Measurements from ENCODE around the gene PCDHGB6. TPM values are rescaled to one million over a fixed set of nuclear protein-coding genes. Genes with fewer than 3 reads are reported as not detected.
"Not testable (repeated sequence)": the region's sequence is repeated elsewhere in the genome, so short reads cannot be mapped to it uniquely, and the experiment has no call there.

Gene PCDHGB6
- total RNA-seq, 3 donors from 2014 or later (not counting 1 experiment from before 2014, with no cell fraction given), result 2.1 to 5.9 (median 2.9) TPM

DNA sequence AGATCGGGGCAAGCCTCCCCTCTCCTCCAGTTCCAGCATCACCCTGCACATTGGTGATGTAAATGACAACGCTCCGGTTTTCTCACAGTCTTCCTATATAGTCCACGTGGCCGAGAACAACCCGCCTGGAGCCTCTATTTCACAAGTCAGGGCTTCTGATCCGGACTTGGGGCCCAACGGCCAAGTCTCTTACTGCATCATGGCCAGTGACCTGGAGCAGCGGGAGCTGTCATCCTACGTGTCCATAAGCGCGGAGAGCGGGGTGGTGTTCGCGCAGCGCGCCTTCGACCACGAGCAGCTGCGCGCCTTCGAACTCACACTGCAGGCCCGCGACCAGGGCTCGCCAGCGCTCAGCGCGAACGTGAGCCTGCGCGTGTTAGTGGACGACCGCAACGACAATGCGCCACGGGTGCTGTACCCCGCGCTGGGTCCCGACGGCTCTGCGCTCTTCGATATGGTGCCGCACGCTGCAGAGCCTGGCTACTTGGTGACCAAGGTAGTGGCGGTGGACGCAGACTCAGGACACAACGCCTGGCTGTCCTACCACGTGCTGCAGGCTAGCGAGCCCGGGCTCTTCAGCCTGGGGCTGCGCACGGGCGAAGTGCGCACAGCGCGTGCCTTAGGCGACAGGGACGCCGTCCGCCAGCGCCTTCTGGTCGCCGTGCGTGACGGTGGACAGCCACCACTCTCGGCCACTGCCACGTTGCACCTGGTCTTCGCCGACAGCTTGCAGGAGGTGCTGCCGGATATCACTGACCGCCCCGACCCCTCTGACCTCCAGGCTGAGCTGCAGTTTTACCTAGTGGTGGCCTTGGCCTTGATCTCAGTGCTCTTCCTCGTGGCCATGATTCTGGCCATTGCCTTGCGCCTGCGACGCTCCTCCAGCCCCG, 18.4 kb upstream of the PCDHGB6 start:
- H3K4me1 Mint-ChIP-seq, result no peaks in the 10 kb centered on the region
- intact Hi-C loops (cut with micrococcal nuclease), result loop anchor here (5.0 kb wide), 1 partner anchor 33 kb away; the partner anchor contains the start of gene PCDHGA11
- H3K27ac Mint-ChIP-seq, result no peak overlapping the region
- no peak overlapping the region for H3K27ac ChIP-seq (ENCODE audit: low read length)
- H3K4me1 ChIP-seq (ENCODE audit: control insufficient read depth, insufficient read depth, low read length), result no peaks in the 10 kb centered on the region
- H3K9me3 Mint-ChIP-seq, result peaks cover 0 to 8% of the 10 kb centered on the region in 2 donors
- ATAC-seq (no peak), DNase-seq (no peak)
- H3K4me3 ChIP-seq (ENCODE audit: low read length), result no peak overlapping the region
- no peaks in the 10 kb centered on the region for H3K36me3 ChIP-seq (ENCODE audit: control insufficient read depth, insufficient read depth, low read length)
- peaks cover 44% of the 10 kb centered on the region for H3K9me3 ChIP-seq (ENCODE audit: control insufficient read depth, insufficient read depth, low read length)
- H3K4me3 Mint-ChIP-seq, result no peak overlapping the region
- peaks cover 7% of the 10 kb centered on the region for H3K36me3 Mint-ChIP-seq
- TF ChIP-seq, protein P1, sequence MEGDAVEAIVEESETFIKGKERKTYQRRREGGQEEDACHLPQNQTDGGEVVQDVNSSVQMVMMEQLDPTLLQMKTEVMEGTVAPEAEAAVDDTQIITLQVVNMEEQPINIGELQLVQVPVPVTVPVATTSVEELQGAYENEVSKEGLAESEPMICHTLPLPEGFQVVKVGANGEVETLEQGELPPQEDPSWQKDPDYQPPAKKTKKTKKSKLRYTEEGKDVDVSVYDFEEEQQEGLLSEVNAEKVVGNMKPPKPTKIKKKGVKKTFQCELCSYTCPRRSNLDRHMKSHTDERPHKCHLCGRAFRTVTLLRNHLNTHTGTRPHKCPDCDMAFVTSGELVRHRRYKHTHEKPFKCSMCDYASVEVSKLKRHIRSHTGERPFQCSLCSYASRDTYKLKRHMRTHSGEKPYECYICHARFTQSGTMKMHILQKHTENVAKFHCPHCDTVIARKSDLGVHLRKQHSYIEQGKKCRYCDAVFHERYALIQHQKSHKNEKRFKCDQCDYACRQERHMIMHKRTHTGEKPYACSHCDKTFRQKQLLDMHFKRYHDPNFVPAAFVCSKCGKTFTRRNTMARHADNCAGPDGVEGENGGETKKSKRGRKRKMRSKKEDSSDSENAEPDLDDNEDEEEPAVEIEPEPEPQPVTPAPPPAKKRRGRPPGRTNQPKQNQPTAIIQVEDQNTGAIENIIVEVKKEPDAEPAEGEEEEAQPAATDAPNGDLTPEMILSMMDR (IDR thresholded peaks at IDR 0.05), result no peak
- H3K27me3 Mint-ChIP-seq (ENCODE audit: low read depth in 2 of 2), result peaks cover 64 to 81% of the 10 kb centered on the region in 2 donors
- H3K27me3 ChIP-seq (ENCODE audit: control insufficient read depth, insufficient read depth, low read length), result peaks cover 60% of the 10 kb centered on the region
- 50% methylated on average over 77 of the region's 77 CpGs for WGBS (ENCODE audit: insufficient coverage)

DNA sequence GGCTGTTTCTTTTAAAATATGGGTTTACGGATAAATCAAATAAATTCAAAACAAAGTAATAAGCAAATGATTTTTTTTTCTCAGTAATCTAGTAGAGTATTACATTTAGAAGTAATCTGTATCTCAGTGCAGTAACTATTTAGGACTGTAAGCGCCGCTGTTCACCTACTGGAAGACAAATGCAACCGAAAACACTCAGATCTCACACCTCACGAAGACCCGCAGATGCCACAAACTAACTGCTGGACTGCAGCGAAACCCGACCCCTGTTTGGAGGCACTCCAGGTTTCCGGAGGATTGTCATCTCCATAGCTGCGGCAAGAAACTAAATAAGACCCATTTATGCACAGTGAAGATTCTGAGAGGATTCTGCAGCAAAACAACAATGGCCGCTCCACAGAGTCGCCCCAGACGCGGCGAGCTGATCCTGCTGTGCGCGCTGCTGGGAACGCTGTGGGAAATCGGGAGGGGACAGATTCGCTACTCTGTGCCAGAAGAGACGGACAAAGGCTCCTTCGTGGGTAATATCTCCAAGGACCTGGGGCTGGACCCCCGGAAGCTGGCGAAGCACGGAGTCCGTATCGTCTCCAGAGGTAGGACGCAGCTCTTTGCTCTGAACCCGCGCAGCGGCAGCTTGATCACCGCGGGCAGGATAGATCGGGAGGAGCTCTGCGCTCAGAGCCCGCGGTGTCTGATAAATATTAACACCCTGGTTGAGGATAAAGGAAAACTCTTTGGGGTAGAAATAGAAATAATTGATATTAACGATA, 15.2 kb upstream of the PCDHGB6 start, which contains the start of gene PCDHGA8:
Gene PCDHGA8 (plus strand): TSS at position 205 of the 770 bp plus-strand sequence. CDS start 181 bp downstream, at position 386.
- DNase-seq (no peak), ATAC-seq (peak in 2 of 3 donors; percentile 47 to 58)
- H3K4me3 Mint-ChIP-seq, result peak within 1 kb of the TSS; percentile 71
- Histone ChIP-seq H3K36me3 (ENCODE audit: control insufficient read depth, insufficient read depth, low read length) (no peaks in the 10 kb centered on the region), H3K4me1 (ENCODE audit: control insufficient read depth, insufficient read depth, low read length) (no peaks in the 10 kb centered on the region), H3K27ac (ENCODE audit: low read length) (no peak within 1 kb of the TSS), H3K4me3 (ENCODE audit: low read length) (no peak within 1 kb of the TSS), H3K27me3 (ENCODE audit: control insufficient read depth, insufficient read depth, low read length) (peaks cover 63% of the 10 kb centered on the region), H3K9me3 (ENCODE audit: control insufficient read depth, insufficient read depth, low read length) (peaks cover 39% of the 10 kb centered on the region)
- no peaks in the 10 kb centered on the region for H3K4me1 Mint-ChIP-seq
- intact Hi-C loops (cut with micrococcal nuclease), result no loop called here
- WGBS (ENCODE audit: insufficient coverage), result 39% methylated on average over 37 of the region's 38 CpGs
- H3K9me3 Mint-ChIP-seq, result peaks cover 0 to 5% of the 10 kb centered on the region in 2 donors
- H3K27me3 Mint-ChIP-seq (ENCODE audit: low read depth in 2 of 2), result peaks cover 51 to 73% of the 10 kb centered on the region in 2 donors
- TF ChIP-seq, protein P1 (IDR thresholded peaks at IDR 0.05), result no peak
- no peak within 1 kb of the TSS for H3K27ac Mint-ChIP-seq
- H3K36me3 Mint-ChIP-seq, result peaks cover 7% of the 10 kb centered on the region

DNA sequence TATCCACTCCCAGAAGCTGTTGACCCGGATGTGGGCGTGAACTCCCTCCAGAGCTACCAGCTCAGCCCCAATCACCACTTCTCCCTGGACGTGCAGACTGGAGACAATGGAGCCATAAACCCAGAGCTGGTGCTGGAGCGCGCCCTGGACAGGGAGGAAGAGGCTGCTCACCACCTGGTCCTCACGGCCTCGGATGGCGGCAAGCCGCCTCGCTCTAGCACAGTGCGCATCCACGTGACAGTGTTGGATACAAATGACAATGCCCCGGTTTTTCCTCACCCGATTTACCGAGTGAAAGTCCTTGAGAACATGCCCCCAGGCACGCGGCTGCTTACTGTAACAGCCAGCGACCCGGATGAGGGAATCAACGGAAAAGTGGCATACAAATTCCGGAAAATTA, 14.6 kb upstream of the PCDHGB6 start:
- Mint-ChIP-seq H3K4me1 (no peaks in the 10 kb centered on the region), H3K36me3 (peaks cover 7% of the 10 kb centered on the region), H3K27ac (no peak overlapping the region), H3K4me3 (no peak overlapping the region), H3K27me3 (ENCODE audit: low read depth in 2 of 2) (peaks cover 49 to 71% of the 10 kb centered on the region in 2 donors), H3K9me3 (peaks cover 0 to 5% of the 10 kb centered on the region in 2 donors)
- Histone ChIP-seq H3K9me3 (ENCODE audit: control insufficient read depth, insufficient read depth, low read length) (peaks cover 38% of the 10 kb centered on the region), H3K27ac (ENCODE audit: low read length) (no peak overlapping the region), H3K4me3 (ENCODE audit: low read length) (no peak overlapping the region), H3K27me3 (ENCODE audit: control insufficient read depth, insufficient read depth, low read length) (peaks cover 64% of the 10 kb centered on the region), H3K36me3 (ENCODE audit: control insufficient read depth, insufficient read depth, low read length) (no peaks in the 10 kb centered on the region), H3K4me1 (ENCODE audit: control insufficient read depth, insufficient read depth, low read length) (no peaks in the 10 kb centered on the region)
- WGBS (ENCODE audit: insufficient coverage), result 41% methylated on average over 21 of the region's 21 CpGs
- intact Hi-C loops (cut with micrococcal nuclease), result no loop called here
- ATAC-seq (no peak), DNase-seq (no peak)
- TF ChIP-seq, protein P1 (IDR thresholded peaks at IDR 0.05), result no peak

DNA sequence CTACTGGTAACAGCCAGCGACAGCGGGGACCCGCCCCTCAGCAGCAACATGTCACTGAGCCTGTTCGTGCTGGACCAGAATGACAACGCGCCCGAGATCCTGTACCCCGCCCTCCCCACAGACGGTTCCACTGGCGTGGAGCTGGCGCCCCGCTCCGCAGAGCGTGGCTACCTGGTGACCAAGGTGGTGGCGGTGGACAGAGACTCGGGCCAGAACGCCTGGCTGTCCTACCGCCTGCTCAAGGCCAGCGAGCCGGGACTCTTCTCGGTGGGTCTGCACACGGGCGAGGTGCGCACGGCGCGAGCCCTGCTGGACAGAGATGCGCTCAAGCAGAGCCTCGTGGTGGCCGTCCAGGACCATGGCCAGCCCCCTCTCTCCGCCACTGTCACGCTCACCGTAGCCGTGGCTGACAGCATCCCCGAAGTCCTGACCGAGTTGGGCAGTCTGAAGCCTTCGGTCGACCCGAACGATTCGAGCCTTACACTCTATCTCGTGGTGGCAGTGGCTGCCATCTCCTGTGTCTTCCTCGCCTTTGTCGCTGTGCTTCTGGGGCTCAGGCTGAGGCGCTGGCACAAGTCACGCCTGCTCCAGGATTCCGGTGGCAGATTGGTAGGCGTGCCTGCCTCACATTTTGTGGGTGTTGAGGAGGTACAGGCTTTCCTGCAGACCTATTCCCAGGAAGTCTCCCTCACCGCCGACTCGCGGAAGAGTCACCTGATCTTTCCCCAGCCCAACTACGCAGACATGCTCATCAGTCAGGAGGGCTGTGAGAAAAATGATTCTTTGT, 13.2 kb upstream of the PCDHGB6 start:
- H3K9me3 ChIP-seq (ENCODE audit: control insufficient read depth, insufficient read depth, low read length), result peaks cover 37% of the 10 kb centered on the region
- H3K4me3 ChIP-seq (ENCODE audit: low read length); H3K27ac Mint-ChIP-seq; H3K9me3 Mint-ChIP-seq; H3K36me3 ChIP-seq (ENCODE audit: control insufficient read depth, insufficient read depth, low read length); H3K36me3 Mint-ChIP-seq; H3K27ac ChIP-seq (ENCODE audit: low read length); H3K4me1 Mint-ChIP-seq; intact Hi-C loops (cut with micrococcal nuclease); H3K4me1 ChIP-seq (ENCODE audit: control insufficient read depth, insufficient read depth, low read length); H3K4me3 Mint-ChIP-seq; ATAC-seq: not testable (repeated sequence)
- DNase-seq, result peak in 1 of 2 donors; percentile 13
- H3K27me3 Mint-ChIP-seq (ENCODE audit: low read depth in 2 of 2), result peaks cover 49 to 62% of the 10 kb centered on the region in 2 donors
- 42% methylated on average over 40 of the region's 53 CpGs for WGBS (ENCODE audit: insufficient coverage)
- H3K27me3 ChIP-seq (ENCODE audit: control insufficient read depth, insufficient read depth, low read length), result peaks cover 69% of the 10 kb centered on the region
